Activated B cell treated with CpG ODN at 0.5 μM for 24 hours (primary cell): ENCODE data around the gene TIAM2. TPM values are rescaled to one million over a fixed set of nuclear protein-coding genes. Genes with fewer than 3 reads are reported as not detected.

Source experiments
- ATAC-seq: fragments of 200-7000 bp; cut with Tn5 transposase; one replicate; pipeline ENCODE4 v1.10.0; 2021; ENCODE audit warnings: low read depth, mild to moderate bottlenecking, moderate library complexity
- CTCF ChIA-PET: fragments of 350-600 bp; sonication (Branson Sonifier 250); formaldehyde crosslinking; loops from one replicate; lab custom pipeline; 2021; ENCODE audit warnings: antibody characterized with exemption; lab: Charles Lee
- POLR2A ChIA-PET: fragments of 350-600 bp; sonication (Branson Sonifier 250); formaldehyde crosslinking; loops from one replicate; lab custom pipeline; 2021; ENCODE audit warnings: antibody characterized with exemption; lab: Charles Lee
- DNase-seq: peaks from one replicate; pipeline ENCODE4 v3.0.0; 2022
- H3K27ac Mint-ChIP-seq: one replicate; pipeline ENCODE4 v1.8.0; 2020; ENCODE audit warnings: mixed read lengths
- H3K27me3 Mint-ChIP-seq: one replicate; pipeline ENCODE4 v1.8.0; 2021; ENCODE audit warnings: mixed read lengths
- H3K36me3 Mint-ChIP-seq: one replicate; pipeline ENCODE4 v1.8.0; 2021; ENCODE audit warnings: low read depth, mixed read lengths
- H3K4me1 Mint-ChIP-seq: one replicate; pipeline ENCODE4 v1.8.0; 2021; ENCODE audit warnings: mixed read lengths
- H3K4me3 Mint-ChIP-seq: one replicate; pipeline ENCODE4 v1.8.0; 2020; ENCODE audit warnings: mild to moderate bottlenecking, mixed read lengths
- H3K9me3 Mint-ChIP-seq: one replicate; pipeline ENCODE4 v1.8.0; 2020; ENCODE audit warnings: mixed read lengths
- intact Hi-C: fragments of 100-400 bp; cut with micrococcal nuclease; formaldehyde crosslinking; loops from one replicate; pipeline ENCODE4 v1.15.1; 2024
- total RNA-seq: library from RNA; stranded (reverse); gene quantifications from 2 replicates; pipeline ENCODE4 v1.2.3, GENCODE V29; 2022
- TF ChIP-seq, protein P1 (sequence below): fragments of 200-600 bp; IDR thresholded peaks from one replicate; pipeline ENCODE4 v1.8.0; 2022; ENCODE audit warnings: antibody characterized with exemption, mild to moderate bottlenecking

Gene TIAM2
- total RNA-seq, 1 donor from 2014 or later = 13.0 TPM

DNA sequence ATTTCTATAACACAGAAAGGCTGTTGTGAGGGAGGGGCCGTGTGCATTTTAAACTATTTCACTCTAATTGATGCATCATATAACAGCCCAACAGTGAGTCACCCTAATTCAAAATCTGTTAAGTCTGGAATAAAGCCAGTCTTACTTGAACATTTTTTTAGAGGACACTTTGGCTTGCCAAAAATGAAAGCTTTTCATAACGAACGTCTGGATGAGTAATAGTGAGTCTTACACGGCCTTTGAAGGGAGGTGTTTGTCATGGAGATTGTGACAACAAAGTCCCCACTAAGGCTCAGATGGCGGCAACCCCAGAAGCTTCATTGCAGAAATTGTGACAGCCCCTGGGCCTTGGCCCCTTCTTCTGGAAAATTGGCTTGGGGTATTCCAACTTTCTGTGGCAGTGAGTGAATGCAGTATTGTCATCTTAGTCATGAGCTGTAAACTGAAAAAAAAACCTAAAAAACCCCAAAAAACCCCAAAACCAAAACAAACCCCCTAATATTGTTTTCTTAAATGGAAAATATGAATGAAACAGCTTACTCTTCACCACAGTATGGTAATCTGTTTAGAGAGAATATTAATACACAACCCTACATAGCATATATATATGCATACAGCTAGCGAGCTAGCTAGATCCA lies 176.1 kb downstream of the TIAM2 start:
- TF ChIP-seq, protein P1, sequence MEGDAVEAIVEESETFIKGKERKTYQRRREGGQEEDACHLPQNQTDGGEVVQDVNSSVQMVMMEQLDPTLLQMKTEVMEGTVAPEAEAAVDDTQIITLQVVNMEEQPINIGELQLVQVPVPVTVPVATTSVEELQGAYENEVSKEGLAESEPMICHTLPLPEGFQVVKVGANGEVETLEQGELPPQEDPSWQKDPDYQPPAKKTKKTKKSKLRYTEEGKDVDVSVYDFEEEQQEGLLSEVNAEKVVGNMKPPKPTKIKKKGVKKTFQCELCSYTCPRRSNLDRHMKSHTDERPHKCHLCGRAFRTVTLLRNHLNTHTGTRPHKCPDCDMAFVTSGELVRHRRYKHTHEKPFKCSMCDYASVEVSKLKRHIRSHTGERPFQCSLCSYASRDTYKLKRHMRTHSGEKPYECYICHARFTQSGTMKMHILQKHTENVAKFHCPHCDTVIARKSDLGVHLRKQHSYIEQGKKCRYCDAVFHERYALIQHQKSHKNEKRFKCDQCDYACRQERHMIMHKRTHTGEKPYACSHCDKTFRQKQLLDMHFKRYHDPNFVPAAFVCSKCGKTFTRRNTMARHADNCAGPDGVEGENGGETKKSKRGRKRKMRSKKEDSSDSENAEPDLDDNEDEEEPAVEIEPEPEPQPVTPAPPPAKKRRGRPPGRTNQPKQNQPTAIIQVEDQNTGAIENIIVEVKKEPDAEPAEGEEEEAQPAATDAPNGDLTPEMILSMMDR = no peak
- H3K4me3 Mint-ChIP-seq = peak overlapping the region; percentile 32
- H3K36me3 Mint-ChIP-seq = no peaks in the 10 kb centered on the region
- ATAC-seq = peak; percentile 51
- no peaks in the 10 kb centered on the region for H3K27me3 Mint-ChIP-seq
- DNase-seq = no peak
- peaks cover 29% of the 10 kb centered on the region for H3K4me1 Mint-ChIP-seq
- ChIA-PET POLR2A (interaction anchor here (0.6 kb wide), 1 partner anchor 244 kb away, joined by 5 read pairs; no protein-coding TSS in a partner anchor), CTCF (interaction anchor here (1.3 to 3.1 kb wide), 4 partner anchors 77 to 496 kb away, joined by 5 to 15 read pairs (median 8); no protein-coding TSS in a partner anchor)
- H3K27ac Mint-ChIP-seq = peak overlapping the region; percentile 61
- no peaks in the 10 kb centered on the region for H3K9me3 Mint-ChIP-seq
- intact Hi-C loops = loop anchor here (5.0 to 10.0 kb wide), 2 partner anchors 1014 to 1524 kb away; no protein-coding TSS in a partner anchor

DNA sequence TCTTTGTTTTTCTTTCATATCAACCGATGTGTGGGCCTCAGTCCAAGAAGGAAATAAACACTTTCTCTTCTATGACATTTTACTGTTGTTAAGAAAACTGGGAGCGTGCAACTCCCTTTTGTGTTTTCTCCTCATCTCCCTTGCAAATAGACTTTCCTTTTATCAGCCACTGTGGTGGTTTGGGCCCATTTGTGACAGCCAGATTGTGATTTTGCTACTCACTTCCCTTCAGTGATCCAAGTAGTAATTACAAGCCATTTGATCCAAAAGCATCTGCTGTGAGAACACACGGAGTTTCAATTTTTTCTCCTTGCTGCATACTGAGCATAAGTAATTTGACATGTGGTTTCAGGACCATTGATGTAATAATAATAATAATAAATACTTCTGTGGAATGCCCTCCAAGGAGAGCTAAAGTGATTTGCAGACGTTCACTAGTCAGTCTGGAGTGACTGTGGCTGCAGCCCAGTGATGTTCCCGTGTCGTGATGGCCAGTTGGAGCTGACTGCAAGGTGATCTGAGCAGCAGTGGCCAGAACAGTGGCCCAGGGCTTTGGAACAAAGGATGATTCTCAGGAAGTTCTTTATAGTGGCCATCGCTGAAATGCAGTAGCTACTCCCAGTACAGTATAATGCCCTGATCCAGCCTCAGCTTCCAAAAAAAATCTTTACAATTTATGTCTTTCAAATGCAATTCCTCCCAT lies 176.8 kb downstream of the TIAM2 start:
- H3K27ac Mint-ChIP-seq = peak overlapping the region; percentile 61
- no peak for DNase-seq
- H3K27me3 Mint-ChIP-seq = no peaks in the 10 kb centered on the region
- TF ChIP-seq, protein P1 = no peak
- H3K9me3 Mint-ChIP-seq = no peaks in the 10 kb centered on the region
- intact Hi-C loops = loop anchor here (5.0 to 10.0 kb wide), 2 partner anchors 1015 to 1523 kb away; no protein-coding TSS in a partner anchor
- no peaks in the 10 kb centered on the region for H3K36me3 Mint-ChIP-seq
- H3K4me3 Mint-ChIP-seq = no peak overlapping the region
- H3K4me1 Mint-ChIP-seq = peaks cover 35% of the 10 kb centered on the region
- ChIA-PET POLR2A (interaction anchor here (0.6 kb wide), 1 partner anchor 76 kb away, joined by 3 read pairs; no protein-coding TSS in a partner anchor), CTCF (interaction anchor here (1.3 to 3.1 kb wide), 4 partner anchors 76 to 496 kb away, joined by 5 to 15 read pairs (median 8); no protein-coding TSS in a partner anchor)
- no peak for ATAC-seq

DNA sequence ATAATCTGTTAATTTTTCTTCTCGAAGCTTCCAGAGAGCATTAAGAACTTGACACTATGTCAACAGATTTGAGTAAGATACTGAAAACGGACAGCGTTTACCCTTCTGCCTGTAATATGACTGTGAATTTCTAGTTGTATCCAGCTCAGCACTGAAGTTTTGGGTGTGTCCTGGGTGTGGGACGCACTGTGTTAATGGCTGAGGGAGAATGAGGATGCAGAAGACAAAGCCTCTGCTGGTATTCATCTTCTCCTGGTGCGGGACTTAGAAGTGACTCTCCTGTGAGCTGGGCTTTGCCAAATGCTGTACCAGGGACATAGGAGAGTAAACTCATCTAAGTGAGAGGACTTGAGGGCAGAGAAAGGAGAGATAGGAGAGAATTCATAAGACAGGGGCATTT lies 178.4 kb downstream of the TIAM2 start:
- no peaks in the 10 kb centered on the region for H3K27me3 Mint-ChIP-seq
- H3K4me1 Mint-ChIP-seq = peaks cover 39% of the 10 kb centered on the region
- H3K9me3 Mint-ChIP-seq = no peaks in the 10 kb centered on the region
- CTCF ChIA-PET = interaction anchor here (1.3 to 3.1 kb wide), 4 partner anchors 75 to 498 kb away, joined by 3 to 15 read pairs (median 10); no protein-coding TSS in a partner anchor
- no peak overlapping the region for H3K4me3 Mint-ChIP-seq
- TF ChIP-seq, protein P1 = no peak
- H3K36me3 Mint-ChIP-seq = no peaks in the 10 kb centered on the region
- ATAC-seq (no peak), DNase-seq (no peak)
- intact Hi-C loops = loop anchor here (5.0 to 10.0 kb wide), 2 partner anchors 1016 to 1521 kb away; no protein-coding TSS in a partner anchor
- H3K27ac Mint-ChIP-seq = no peak overlapping the region
- POLR2A ChIA-PET = no interaction called here

DNA sequence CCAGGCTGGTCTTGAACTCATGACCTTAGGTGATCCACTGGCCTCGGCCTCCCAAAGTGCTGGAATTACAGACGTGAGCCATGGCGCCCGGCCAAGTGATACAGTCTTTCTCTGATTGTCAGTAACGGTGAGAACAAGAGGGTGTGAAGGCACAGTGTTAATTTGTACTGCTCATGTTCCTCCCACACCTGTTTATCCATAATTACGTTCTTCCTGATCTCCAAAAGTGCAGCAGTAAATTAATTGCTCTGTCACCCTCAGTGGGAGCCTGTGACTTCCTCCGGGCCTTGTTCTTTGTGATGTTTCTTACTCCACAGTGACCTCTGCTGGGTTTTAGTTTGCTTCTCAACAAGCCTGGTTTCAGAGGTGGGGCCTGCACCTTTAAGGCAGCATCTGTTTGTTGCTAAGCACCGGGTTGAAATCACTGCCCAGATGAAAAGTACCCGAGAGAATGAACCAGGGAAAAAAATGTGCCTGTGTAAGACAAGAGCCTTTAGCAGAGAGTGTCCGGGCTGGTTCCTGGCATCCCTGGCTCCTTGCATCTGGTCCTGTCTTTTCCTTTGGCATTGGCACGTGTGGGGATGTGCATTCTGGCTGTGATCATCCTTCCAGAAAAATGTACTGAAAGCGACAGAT lies 179.6 kb downstream of the TIAM2 start:
- peak; percentile 73 for ATAC-seq
- Mint-ChIP-seq H3K27me3 (no peaks in the 10 kb centered on the region), H3K27ac (peak overlapping the region; percentile 48), H3K4me1 (peaks cover 47% of the 10 kb centered on the region), H3K4me3 (no peak overlapping the region), H3K36me3 (no peaks in the 10 kb centered on the region), H3K9me3 (no peaks in the 10 kb centered on the region)
- intact Hi-C loops = loop anchor here (1.0 to 10.0 kb wide), 5 partner anchors 306 to 1520 kb away; no protein-coding TSS in a partner anchor
- TF ChIP-seq, protein P1 = no peak
- ChIA-PET CTCF (interaction anchor here (1.4 to 2.4 kb wide), 4 partner anchors 73 to 499 kb away, joined by 7 to 14 read pairs (median 8); no protein-coding TSS in a partner anchor), POLR2A (interaction anchor here (0.7 kb wide), 1 partner anchor 218 kb away, joined by 5 read pairs; no protein-coding TSS in a partner anchor)
- DNase-seq = no peak
